Endothelial cell of umbilical vein (primary cell): ENCODE measurements around the gene SCN2B. TPM values are rescaled to one million over a fixed set of nuclear protein-coding genes. Genes with fewer than 3 reads are reported as not detected.

ENCODE experiments used
- BruUV-seq: library from RNA; stranded (reverse); fragments of 400-500 nt; replicated peaks from 2 replicates; lab custom pipeline; 2021; lab: Mats Ljungman, UMichigan
- CTCF ChIA-PET: fragments of 300-600, 350-600 bp; sonication (Branson Sonifier 250); formaldehyde crosslinking; loops from one replicate; lab custom pipeline; 2021; ENCODE audit warnings: antibody characterized with exemption, inconsistent platforms; lab: Charles Lee
- POLR2A ChIA-PET: fragments of 300-600, 350-600 bp; sonication (Branson Sonifier 250); formaldehyde crosslinking; loops from one replicate; lab custom pipeline; 2021; ENCODE audit warnings: antibody characterized with exemption, inconsistent platforms; lab: Charles Lee
- DNase-seq: peaks from one replicate; pipeline ENCODE4 v3.0.0-alpha.2; 2011; ENCODE audit warnings: low read depth, low spot score
- FAIRE-seq: peaks from 2 replicates; lab custom pipeline; 2011; peaks lifted over from hg19 to GRCh38; lab: Jason Lieb, UNC
- H2AFZ ChIP-seq: 2 replicates; pipeline ENCODE4 v1.6.0; 2012; ENCODE audit warnings: low read depth, low read length, control low read depth, inconsistent platforms
- H3K27ac ChIP-seq: 2 replicates; pipeline ENCODE4 v1.5.1; 2011; ENCODE audit warnings: low read depth, mild to moderate bottlenecking, control low read depth, low read length, moderate library complexity; ENCODE audit not compliant: insufficient read depth
- H3K27me3 ChIP-seq, 2 experiments: 2 replicates each; pipeline versions ENCODE4 v1.6.0 to v1.6.1; 2011; ENCODE audit warnings: low read length in 2 of 2, mixed read lengths in 1 of 2; ENCODE audit not compliant: control insufficient read depth in 2 of 2, insufficient read depth in 2 of 2
- H3K36me3 ChIP-seq, 2 experiments: 2 replicates in 1 of 2; 3 replicates in 1 of 2; pipeline ENCODE4 v1.5.1; 2011; ENCODE audit warnings: low read length in 2 of 2, mild to moderate bottlenecking in 1 of 2, moderate library complexity in 1 of 2; ENCODE audit not compliant: control insufficient read depth in 2 of 2, insufficient read depth in 2 of 2; ENCODE audit errors: extremely low read depth in 1 of 2
- H3K4me1 ChIP-seq: 3 replicates; pipeline ENCODE4 v1.5.1; 2011; ENCODE audit warnings: mild to moderate bottlenecking, low read length; ENCODE audit not compliant: control insufficient read depth, insufficient read depth; ENCODE audit errors: extremely low read depth
- H3K4me2 ChIP-seq: 2 replicates; pipeline ENCODE4 v1.6.1; 2011; ENCODE audit warnings: low read length, control low read depth, mixed read lengths; ENCODE audit not compliant: insufficient read depth
- H3K4me3 ChIP-seq, 3 experiments: fragments of 200-600 bp in 1 of 3; sonication (generic), shearing (Covaris generic) in 1 of 3; replicated peaks in 1 of 3; 2 replicates each; pipeline ENCODE4 v1.5.1; 2011 to 2016; ENCODE audit warnings: control low read depth in 3 of 3, low read length in 3 of 3, mild to moderate bottlenecking in 2 of 3, inconsistent platforms in 1 of 3, low read depth in 1 of 3, moderate library complexity in 1 of 3; ENCODE audit not compliant: insufficient read depth in 1 of 3
- H3K79me2 ChIP-seq: 2 replicates; pipeline ENCODE4 v1.6.0; 2012; ENCODE audit warnings: low read length, inconsistent platforms; ENCODE audit not compliant: control insufficient read depth, insufficient read depth
- H3K9ac ChIP-seq: replicated peaks from 2 replicates; pipeline ENCODE3; 2011; ENCODE audit warnings: low read length, control low read depth; ENCODE audit not compliant: insufficient read depth; ENCODE audit errors: extremely low read depth
- H3K9me1 ChIP-seq: replicated peaks from 3 replicates; pipeline ENCODE4 v1.6.0; 2011; ENCODE audit warnings: mild to moderate bottlenecking, low read length; ENCODE audit not compliant: control insufficient read depth, insufficient read depth; ENCODE audit errors: extremely low read depth
- H3K9me3 ChIP-seq: replicated peaks from 2 replicates; pipeline ENCODE4 v1.5.1; 2012; ENCODE audit warnings: low read length, inconsistent platforms; ENCODE audit not compliant: control insufficient read depth, insufficient read depth
- H4K20me1 ChIP-seq: replicated peaks from 2 replicates; pipeline ENCODE3; 2011; ENCODE audit warnings: mild to moderate bottlenecking, low read length; ENCODE audit not compliant: control insufficient read depth, insufficient read depth; ENCODE audit errors: extremely low read depth
- CTCF ChIP-seq, 2 donors: IDR thresholded peaks; 1 replicate in 1 of 2; 2 replicates in 1 of 2; pipeline ENCODE4 v1.5.1; 2011; ENCODE audit warnings: low read length in 2 of 2, mild to moderate bottlenecking in 2 of 2, moderate library complexity in 2 of 2, control low read depth in 1 of 2, inconsistent platforms in 1 of 2, low read depth in 1 of 2; ENCODE audit not compliant: insufficient read depth in 1 of 2; ENCODE audit errors: extremely low read depth in 1 of 2
- EZH2 ChIP-seq: IDR thresholded peaks from 2 replicates; pipeline ENCODE4 v1.6.1; 2012; ENCODE audit warnings: borderline replicate concordance, low read depth, mild to moderate bottlenecking, moderate library complexity, low read length, inconsistent platforms; ENCODE audit not compliant: severe bottlenecking
- FOS ChIP-seq: IDR thresholded peaks from 2 replicates; pipeline ENCODE4 v1.6.1; 2011; ENCODE audit warnings: mild to moderate bottlenecking, low read length, moderate library complexity, borderline replicate concordance; ENCODE audit not compliant: insufficient read depth
- GATA2 ChIP-seq: IDR thresholded peaks from 2 replicates; pipeline ENCODE4 v1.7.0; 2011; ENCODE audit warnings: low read depth, mild to moderate bottlenecking, moderate library complexity, mixed read lengths, low read length; ENCODE audit not compliant: insufficient read length, insufficient read depth
- JUN ChIP-seq: IDR thresholded peaks from 2 replicates; pipeline ENCODE4 v1.6.1; 2011; ENCODE audit warnings: borderline replicate concordance, low read depth; ENCODE audit not compliant: insufficient read length, insufficient read depth
- MAX ChIP-seq: IDR thresholded peaks from 2 replicates; pipeline ENCODE4 v1.6.1; 2011; ENCODE audit not compliant: insufficient read depth, insufficient read length
- MYC ChIP-seq: IDR thresholded peaks from one replicate; pipeline ENCODE4 v1.6.1; 2011; ENCODE audit warnings: mild to moderate bottlenecking, low read depth, low read length
- POLR2A ChIP-seq: IDR thresholded peaks from 2 replicates; pipeline ENCODE4 v1.6.1; 2012; ENCODE audit warnings: low read depth, mild to moderate bottlenecking, control low read depth, low read length
- POLR2AphosphoS5 ChIP-seq: IDR thresholded peaks from 2 replicates; pipeline ENCODE4 v1.6.1; 2012; ENCODE audit warnings: low read depth, mild to moderate bottlenecking, control low read depth, low read length, moderate library complexity; ENCODE audit not compliant: insufficient read depth
- dilution Hi-C: fragments of 300-500 bp; cut with MboI; formaldehyde crosslinking; loops from one replicate; pipeline ENCODE4 v1.15.0; 2019; ENCODE audit warnings: low sequenced_read_pairs; ENCODE audit not compliant: extremely low pct_ligation_motif_present
- intact Hi-C: fragments of 100-400 bp; cut with micrococcal nuclease; formaldehyde crosslinking; loops from one replicate; pipeline ENCODE4 v1.10.0; 2022
- polyA plus RNA-seq, 4 experiments: library from polyadenylated mRNA; depleted of rRNA in 3 of 4; stranded (reverse) in 3 of 4; unstranded in 1 of 4; fragments of >200 nt; gene quantifications; 2 replicates each; pipeline versions ENCODE4 v1.2.1 to v1.2.3, GENCODE V29; 2011 to 2012; ENCODE audit warnings: missing spikeins in 1 of 4
- total RNA-seq: library from RNA; stranded (reverse); gene quantifications from 2 replicates; pipeline ENCODE4 v1.2.3, GENCODE V29; 2021

Gene SCN2B
- total and polyA plus RNA-seq, 2 donors (not counting 3 experiments of a cell fraction or from before 2014, with no cell fraction given): not detected

GRCh38 chr11:118215765-118216164 is 39.3 kb upstream of the SCN2B start:
- H4K20me1 ChIP-seq: no peaks in the 10 kb centered on the region
- H3K9me3 ChIP-seq: no peaks in the 10 kb centered on the region
- H3K4me3 ChIP-seq: no peak overlapping the region
- POLR2A ChIA-PET: no interaction called here
- dilution Hi-C loops: no loop called here
- H3K27ac ChIP-seq: no peak overlapping the region
- CTCF ChIA-PET: interaction anchor here (1.1 to 6.0 kb wide), 2 partner anchors 13 to 17 kb away, joined by 4 to 41 read pairs; no protein-coding TSS in a partner anchor
- H3K36me3 ChIP-seq: no peaks in the 10 kb centered on the region
- no TSS peak for BruUV-seq
- no peak for TF ChIP-seq FOS
- TF ChIP-seq MYC: no peak
- no peak for TF ChIP-seq POLR2A
- TF ChIP-seq POLR2AphosphoS5: no peak
- no peak for TF ChIP-seq MAX
- no peak for TF ChIP-seq JUN
- TF ChIP-seq EZH2: no peak
- no peak for TF ChIP-seq CTCF (IDR thresholded peaks at IDR 0.05; ENCODE audit: extremely low read depth in 1 of 2, insufficient read depth in 1 of 2, low read depth in 1 of 2, low read length in 2 of 2)
- TF ChIP-seq GATA2: no peak
- peaks cover 22 to 34% of the 10 kb centered on the region in 2 experiments for H3K27me3 ChIP-seq
- no peak overlapping the region for H2AFZ ChIP-seq
- FAIRE-seq (no peak), DNase-seq (no peak)
- intact Hi-C loops: no loop called here
- no peaks in the 10 kb centered on the region for H3K4me1 ChIP-seq
- no peaks in the 10 kb centered on the region for H3K79me2 ChIP-seq
- H3K9ac ChIP-seq: no peak overlapping the region
- no peak overlapping the region for H3K4me2 ChIP-seq
- H3K9me1 ChIP-seq: no peaks in the 10 kb centered on the region
